Transverse colon (tissue), 4 donors: ENCODE results near the gene COX7A2.

Source experiments
- CTCF ChIP-seq, 5 experiments: fragments of 200-600 bp in 3 of 5; fragments of 450-650 bp in 2 of 5; sonication (generic) in 3 of 5; IDR thresholded peaks; 1 replicate in 2 of 5; 2 replicates in 3 of 5; pipeline ENCODE4 v1.5.1; 2016 to 2017; ENCODE audit warnings: antibody characterized with exemption in 5 of 5, inconsistent platforms in 3 of 5, mild to moderate bottlenecking in 2 of 5, moderate library complexity in 1 of 5
- EP300 ChIP-seq: sonication (generic); formaldehyde crosslinking; IDR thresholded peaks from one replicate; pipeline ENCODE4 v1.6.1; 2017; ENCODE audit warnings: antibody characterized with exemption, low read depth
- POLR2A ChIP-seq: fragments of 450-650 bp; IDR thresholded peaks from one replicate; pipeline ENCODE4 v1.6.1; 2016; ENCODE audit warnings: antibody characterized with exemption, mild to moderate bottlenecking, moderate library complexity
- POLR2AphosphoS5 ChIP-seq, 3 donors: sonication (generic); formaldehyde crosslinking; IDR thresholded peaks; one replicate each; pipeline ENCODE4 v1.6.1; 2016; ENCODE audit warnings: antibody characterized with exemption in 3 of 3

- TF ChIP-seq CTCF (IDR thresholded peaks at IDR 0.05) (no peak), POLR2AphosphoS5 (IDR thresholded peaks at IDR 0.05) (no peak), POLR2A (no peak), EP300 (no peak)
These were observed 31.5 kb upstream of the COX7A2 start for GRCh38 chr6:75275067-75275466.
